H1 (cell line): ENCODE data around the gene DENND4C.

Experiments
- BRCA1 ChIP-seq: IDR thresholded peaks from 2 replicates; pipeline ENCODE4 v1.6.1; 2012; ENCODE audit warnings: low read depth, low read length, improper control_type of control experiment
- CREB1 ChIP-seq: IDR thresholded peaks from 2 replicates; pipeline ENCODE4 v1.6.1; 2012; ENCODE audit warnings: inconsistent platforms
- CTCF ChIP-seq, 3 experiments: IDR thresholded peaks; 1 replicate in 2 of 3; 2 replicates in 1 of 3; pipeline versions ENCODE4 v1.5.1 to v1.6.1; 2011; ENCODE audit warnings: low read length in 3 of 3, mild to moderate bottlenecking in 3 of 3, inconsistent platforms in 2 of 3, low read depth in 1 of 3, moderate library complexity in 1 of 3; ENCODE audit not compliant: insufficient read depth in 1 of 3; ENCODE audit errors: control extremely low read depth in 1 of 3
- EZH2 ChIP-seq: fragments of 200-600 bp; sonication (generic); IDR thresholded peaks from 2 replicates; pipeline ENCODE4 v1.7.1; 2012; ENCODE audit warnings: low read depth, mild to moderate bottlenecking, moderate library complexity, low read length, inconsistent platforms; ENCODE audit not compliant: severe bottlenecking
- FOSL1 ChIP-seq: IDR thresholded peaks from 2 replicates; pipeline ENCODE4 v1.6.1; 2011; ENCODE audit warnings: mild to moderate bottlenecking, low read depth, low read length, moderate library complexity; ENCODE audit not compliant: insufficient read depth
- JUND ChIP-seq: IDR thresholded peaks from 2 replicates; pipeline ENCODE4 v1.6.1; 2011; ENCODE audit warnings: mild to moderate bottlenecking, improper control_type of control experiment, low read length
- MAFK ChIP-seq: IDR thresholded peaks from 2 replicates; pipeline ENCODE4 v1.6.1; 2012; ENCODE audit warnings: low read depth, mild to moderate bottlenecking, improper control_type of control experiment, low read length
- POLR2A ChIP-seq, 2 experiments: IDR thresholded peaks; 1 replicate in 1 of 2; 2 replicates in 1 of 2; pipeline ENCODE4 v1.6.1; 2011; ENCODE audit warnings: low read depth in 2 of 2, low read length in 2 of 2, mild to moderate bottlenecking in 2 of 2; ENCODE audit errors: control extremely low read depth in 1 of 2
- POLR2AphosphoS5 ChIP-seq: IDR thresholded peaks from 2 replicates; pipeline ENCODE4 v1.6.1; 2011; ENCODE audit warnings: low read depth, low read length
- RFX5 ChIP-seq: IDR thresholded peaks from 2 replicates; pipeline ENCODE4 v1.6.1; 2011; ENCODE audit warnings: low read depth, low read length, improper control_type of control experiment, borderline replicate concordance
- TAF1 ChIP-seq: IDR thresholded peaks from 2 replicates; pipeline ENCODE4 v1.6.1; 2011; ENCODE audit warnings: mild to moderate bottlenecking, low read depth, low read length
- ZNF274 ChIP-seq: IDR thresholded peaks from 2 replicates; pipeline ENCODE4 v1.7.0; 2012; ENCODE audit warnings: low read length, borderline replicate concordance; ENCODE audit errors: extremely low read depth

GRCh38 chr9:19185191-19185590, 45.3 kb upstream of the DENND4C start:
- TF ChIP-seq CTCF (IDR thresholded peaks at IDR 0.05; ENCODE audit: control extremely low read depth in 1 of 3, insufficient read depth in 1 of 3, low read depth in 1 of 3, low read length in 3 of 3) (no peak), POLR2A (IDR thresholded peaks at IDR 0.05; ENCODE audit: control extremely low read depth in 1 of 2, low read depth in 2 of 2, low read length in 2 of 2) (no peak), ZNF274 (no peak), MAFK (no peak), CREB1 (no peak), JUND (no peak), EZH2 (no peak), TAF1 (no peak), POLR2AphosphoS5 (no peak), BRCA1 (no peak), FOSL1 (no peak), RFX5 (no peak)
